Embryonic facial prominence (tissue), 1 donor: ENCODE measurements around the gene ZNF214.
"Not testable (repeated sequence)": the region's sequence is repeated elsewhere in the genome, so short reads cannot be mapped to it uniquely, and the experiment has no call there.

Experiments
- DNase-seq: peaks from one replicate; pipeline ENCODE4 v3.0.0-alpha.2; 2016; ENCODE audit errors: extremely low spot score

Gene ZNF214

GRCh38 chr11:6988506-6988905 lies 31.6 kb downstream of the ZNF214 start:
- no peak for DNase-seq

GRCh38 chr11:6986487-6986886 lies 33.7 kb downstream of the ZNF214 start:
- no peak for DNase-seq

DNA sequence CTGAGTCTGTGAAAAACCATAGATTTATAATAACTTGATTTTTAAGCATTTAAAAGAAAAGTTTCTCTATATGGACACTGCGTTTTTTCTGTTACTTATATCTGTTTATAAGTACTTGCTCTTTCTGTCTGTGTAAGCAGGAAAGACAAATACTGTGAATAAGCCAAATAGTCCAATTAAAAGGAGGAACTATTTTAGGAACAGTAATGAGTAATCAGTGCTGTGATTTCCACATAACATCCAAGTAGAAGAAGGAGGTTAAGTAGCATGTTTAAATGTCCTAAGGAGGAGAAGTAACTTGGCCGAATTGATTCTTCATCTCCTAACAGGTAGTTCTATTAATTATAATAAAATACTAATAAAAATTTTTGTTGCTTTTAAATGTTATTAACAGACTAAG lies 40.8 kb downstream of the ZNF214 start:
- DNase-seq, result no peak

DNA sequence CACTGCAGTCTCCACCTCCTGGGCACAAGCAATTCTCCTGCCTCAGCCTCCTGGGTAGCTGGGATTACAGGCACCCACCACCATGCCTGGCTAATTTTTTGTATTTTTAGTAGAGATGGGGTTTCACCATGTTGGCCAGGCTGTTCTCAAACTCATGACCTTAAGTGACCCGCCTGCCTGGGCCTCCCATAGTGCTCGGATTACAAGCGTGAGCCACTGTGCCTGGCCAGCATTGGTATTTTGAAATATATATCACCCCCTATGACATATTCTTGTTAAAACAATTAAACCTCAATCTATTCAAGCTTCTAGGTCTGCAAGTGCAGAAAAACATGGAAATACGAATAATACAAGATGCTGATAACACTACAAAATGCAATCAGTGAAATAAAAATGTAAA lies 50.3 kb downstream of the ZNF214 start:
- DNase-seq, result not testable (repeated sequence)

- DNase-seq, result no peak
These were observed 51.3 kb downstream of the ZNF214 start for GRCh38 chr11:6968816-6969215.

DNA sequence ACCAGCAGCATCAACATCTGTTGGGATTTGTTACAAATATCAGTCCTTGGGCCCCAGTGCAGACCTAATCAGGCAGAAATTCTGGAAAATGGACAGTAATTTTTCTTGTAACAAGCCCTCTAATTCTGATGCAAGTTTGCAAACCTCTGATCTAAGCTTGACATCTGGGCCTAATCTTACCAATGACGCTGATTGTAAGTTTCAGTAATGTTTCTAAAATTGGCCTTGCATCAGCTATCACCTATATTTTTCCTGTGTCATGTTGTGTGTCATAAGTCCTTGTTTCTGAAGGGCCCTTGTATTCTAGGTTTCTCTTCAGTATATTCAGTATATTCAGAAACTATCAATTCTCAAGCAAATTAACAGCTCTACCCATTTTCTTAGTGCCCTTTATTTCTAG lies 57.5 kb downstream of the ZNF214 start:
- no peak for DNase-seq

- no peak for DNase-seq
These were observed 58.0 kb downstream of the ZNF214 start for GRCh38 chr11:6962141-6962540.

GRCh38 chr11:6954248-6954647 lies 65.9 kb downstream of the ZNF214 start:
- DNase-seq, result not testable (repeated sequence)
